Measurements from ENCODE around the gene SIPA1L3.
"Not testable (repeated sequence)": the region's sequence is repeated elsewhere in the genome, so short reads cannot be mapped to it uniquely, and the experiment has no call there.

The SIPA1L3 gene

GRCh38 chr19:38213469-38213868, 306.5 kb downstream of the SIPA1L3 start:
- DNase-seq (ENCODE audit: low read depth in 2 of 2): no peak

- DNase-seq (ENCODE audit: low read depth in 2 of 2): peak; percentile 40 to 45
These were observed 307.1 kb downstream of the SIPA1L3 start for GRCh38 chr19:38213911-38214625.

- DNase-seq (ENCODE audit: low read depth in 2 of 2): no peak
These were observed 310.0 kb downstream of the SIPA1L3 start for GRCh38 chr19:38216785-38217641.

- no peak for DNase-seq (ENCODE audit: low read depth in 2 of 2)
These were observed 311.2 kb downstream of the SIPA1L3 start for GRCh38 chr19:38218204-38218603.

- DNase-seq (ENCODE audit: low read depth in 2 of 2): no peak
These were observed 312.2 kb downstream of the SIPA1L3 start for GRCh38 chr19:38219221-38219620.

- no peak for DNase-seq (ENCODE audit: low read depth in 2 of 2)
These were observed 314.4 kb downstream of the SIPA1L3 start for GRCh38 chr19:38221421-38221820.

- no peak for DNase-seq (ENCODE audit: low read depth in 2 of 2)
These were observed 315.2 kb downstream of the SIPA1L3 start for GRCh38 chr19:38221919-38222830.

GRCh38 chr19:38223119-38223523, 316.1 kb downstream of the SIPA1L3 start:
- no peak for DNase-seq (ENCODE audit: low read depth in 2 of 2)

- no peak for DNase-seq (ENCODE audit: low read depth in 2 of 2)
These were observed 316.6 kb downstream of the SIPA1L3 start for GRCh38 chr19:38223617-38224013.

GRCh38 chr19:38224014-38224862, 317.2 kb downstream of the SIPA1L3 start, which contains the start of gene DPF1:
Gene DPF1, minus strand, starts transcription at chr19:38224222. Its CDS starts 80 bp downstream, at chr19:38224142.
- DNase-seq (ENCODE audit: low read depth in 2 of 2): no peak

GRCh38 chr19:38224863-38225218, 317.8 kb downstream of the SIPA1L3 start:
- DNase-seq (ENCODE audit: low read depth in 2 of 2): not testable (repeated sequence)

- no peak for DNase-seq (ENCODE audit: low read depth in 2 of 2)
These were observed 320.4 kb downstream of the SIPA1L3 start for GRCh38 chr19:38227287-38228004.

- DNase-seq (ENCODE audit: low read depth in 2 of 2): no peak
These were observed 321.0 kb downstream of the SIPA1L3 start for GRCh38 chr19:38228005-38228377.

- DNase-seq (ENCODE audit: low read depth in 2 of 2): no peak
These were observed 321.8 kb downstream of the SIPA1L3 start for GRCh38 chr19:38228491-38229439.

- peak; percentile 12 to 34 for DNase-seq (ENCODE audit: low read depth in 2 of 2)
These were observed 322.6 kb downstream of the SIPA1L3 start for GRCh38 chr19:38229585-38230073.

GRCh38 chr19:38230506-38231133, 323.6 kb downstream of the SIPA1L3 start:
- DNase-seq (ENCODE audit: low read depth in 2 of 2): not testable (repeated sequence)

- no peak for DNase-seq (ENCODE audit: low read depth in 2 of 2)
These were observed 324.9 kb downstream of the SIPA1L3 start for GRCh38 chr19:38231918-38232317.

GRCh38 chr19:38233740-38234251, 326.8 kb downstream of the SIPA1L3 start:
- DNase-seq (ENCODE audit: low read depth in 2 of 2): peak; percentile 43 to 59
